K562 (cell line): ENCODE results near the gene STOX1. TPM values are rescaled to one million over a fixed set of nuclear protein-coding genes. Genes with fewer than 3 reads are reported as not detected.

ENCODE experiments used
- E2F6 ChIP-seq, 2 experiments: IDR thresholded peaks; 2 replicates each; pipeline ENCODE4 v1.6.1; 2011; ENCODE audit warnings: borderline replicate concordance in 1 of 2, control low read depth in 1 of 2, low read depth in 1 of 2, low read length in 1 of 2, mild to moderate bottlenecking in 1 of 2, mixed read lengths in 1 of 2, moderate library complexity in 1 of 2; ENCODE audit not compliant: insufficient read depth in 1 of 2, insufficient read length in 1 of 2, poor library complexity in 1 of 2, severe bottlenecking in 1 of 2; ENCODE audit errors: extremely low read depth in 1 of 2
- ERF ChIP-seq: fragments of 450-650 bp; formaldehyde crosslinking; IDR thresholded peaks from 2 replicates; pipeline ENCODE4 v1.4.0; 2020; ENCODE audit warnings: mild to moderate bottlenecking, mixed read lengths
- FIP1L1 ChIP-seq: fragments of 200-400 bp; formaldehyde crosslinking; IDR thresholded peaks from 2 replicates; pipeline ENCODE4 v1.6.1; 2018; ENCODE audit warnings: mild to moderate bottlenecking, low read depth, low read length; ENCODE audit not compliant: poor library complexity, severe bottlenecking
- FOXA3 ChIP-seq, 2 experiments: fragments of 450-650 bp in 1 of 2; sonication (generic) in 1 of 2; formaldehyde crosslinking; IDR thresholded peaks in 1 of 2; conservative IDR thresholded peaks in 1 of 2; 2 replicates each; pipeline versions ENCODE4 v1.4.0 to v1.8.0; 2020 to 2022; ENCODE audit warnings: mild to moderate bottlenecking in 2 of 2, missing genetic modification reagents in 1 of 2
- HDAC1 ChIP-seq, 2 experiments: fragments of 450-650 bp; IDR thresholded peaks; 2 replicates each; pipeline ENCODE4 v1.6.1; 2016 to 2017; ENCODE audit warnings: inconsistent platforms in 1 of 2, mild to moderate bottlenecking in 1 of 2, moderate library complexity in 1 of 2
- HINFP ChIP-seq: fragments of 450-650 bp; conservative IDR thresholded peaks from 2 replicates; pipeline ENCODE4 v1.6.1; 2016; ENCODE audit warnings: missing genetic modification characterization, low read depth, mild to moderate bottlenecking, control low read depth, missing compliant biosample characterization
- HOMEZ ChIP-seq: fragments of 250-450 bp; sonication (Bioruptor Pico); IDR thresholded peaks from 2 replicates; pipeline ENCODE4 v1.4.0; 2020; ENCODE audit warnings: mild to moderate bottlenecking, moderate library complexity
- LEF1 ChIP-seq: fragments of 450-650 bp; IDR thresholded peaks from 2 replicates; pipeline ENCODE4 v1.6.1; 2016; ENCODE audit warnings: mild to moderate bottlenecking
- MLX ChIP-seq, 2 experiments: fragments of 450-650 bp in 1 of 2; sonication (generic) in 1 of 2; formaldehyde crosslinking; conservative IDR thresholded peaks; 2 replicates each; pipeline versions ENCODE4 v1.4.0 to v1.8.1; 2020 to 2022; ENCODE audit warnings: mild to moderate bottlenecking in 1 of 2, missing genetic modification reagents in 1 of 2
- SFPQ ChIP-seq: fragments of 200-400 bp; formaldehyde crosslinking; IDR thresholded peaks from 2 replicates; pipeline ENCODE4 v1.6.1; 2017; ENCODE audit warnings: mild to moderate bottlenecking, low read depth, low read length, moderate library complexity
- SIN3A ChIP-seq, 2 experiments: fragments of 150-350 bp in 1 of 2; IDR thresholded peaks; 2 replicates each; pipeline ENCODE4 v1.6.1; 2011 to 2016; ENCODE audit warnings: borderline replicate concordance in 2 of 2, low read depth in 2 of 2, low read length in 2 of 2, mild to moderate bottlenecking in 2 of 2, moderate library complexity in 2 of 2; ENCODE audit not compliant: control insufficient read depth in 1 of 2
- SMARCA5 ChIP-seq: fragments of 450-650 bp; IDR thresholded peaks from 2 replicates; pipeline ENCODE4 v1.6.1; 2016
- THAP12 ChIP-seq: fragments of 250-450 bp; sonication (Bioruptor Pico); IDR thresholded peaks from 2 replicates; pipeline ENCODE4 v1.9.0; 2021; ENCODE audit warnings: mild to moderate bottlenecking, inconsistent platforms
- XRCC5 ChIP-seq: fragments of 200-400 bp; formaldehyde crosslinking; IDR thresholded peaks from 2 replicates; pipeline ENCODE4 v1.6.1; 2017; ENCODE audit warnings: low read depth, mild to moderate bottlenecking, low read length
- ZNF583 ChIP-seq: fragments of 250-450 bp; sonication (Bioruptor Pico); IDR thresholded peaks from 2 replicates; pipeline ENCODE4 v1.4.0; 2020
- polyA plus RNA-seq, 8 experiments: library from polyadenylated mRNA; depleted of rRNA in 4 of 8; stranded (reverse) in 5 of 8; unstranded in 3 of 8; fragments of >200 nt; fragmentation: Nextera tagmentation in 2 of 8; fragmentation: Illumina TruSeq in 1 of 8; extraction: Ambion mirVana in 2 of 8; extraction: Trizol in 1 of 8; gene quantifications; 2 replicates each; pipeline versions ENCODE4 v1.2.1 to v1.2.3, GENCODE V29; 2011 to 2014; ENCODE audit warnings: inconsistent platforms in 1 of 8, missing spikeins in 1 of 8
- total RNA-seq, 7 experiments: library from RNA; depleted of rRNA in 6 of 7; stranded (reverse); fragments of >200 nt in 6 of 7; fragmentation: Illumina TruSeq in 2 of 7; extraction: Trizol in 2 of 7; gene quantifications; 2 replicates each; pipeline versions ENCODE4 v1.2.1 to v1.2.3, GENCODE V29; 2011 to 2021; ENCODE audit warnings: low replicate concordance in 1 of 7

Gene STOX1
- total and polyA plus RNA-seq, 9 of the 15 experiments (the other 6 are each of a cell fraction or from before 2014, with no cell fraction given), result 0.09 to 0.87 (median 0.29) TPM

- TF ChIP-seq HDAC1 (IDR thresholded peaks at IDR 0.05) (peak in 1 of 2 experiments; percentile 95; a peak in 2 of 4 replicates), FOXA3 (CRISPR knock-in tag; conservative IDR thresholded peaks at IDR 0.05 in 1 of 2, IDR thresholded peaks at IDR 0.05 in 1 of 2) (no peak), SIN3A (IDR thresholded peaks at IDR 0.05; ENCODE audit: borderline replicate concordance in 2 of 2, control insufficient read depth in 1 of 2, low read depth in 2 of 2, low read length in 2 of 2) (peak in 1 of 2 experiments; percentile 57; a peak in 3 of 4 replicates), THAP12 (CRISPR knock-in tag) (0 out of 2 replicates have a peak, but pooled peaks have one; percentile 30), E2F6 (IDR thresholded peaks at IDR 0.05; ENCODE audit: borderline replicate concordance in 1 of 2, extremely low read depth in 1 of 2, insufficient read depth in 1 of 2, insufficient read length in 1 of 2, low read depth in 1 of 2, low read length in 1 of 2, poor library complexity in 1 of 2, severe bottlenecking in 1 of 2) (peak; percentile 29 to 83), MLX (CRISPR knock-in tag; conservative IDR thresholded peaks at IDR 0.05) (no peak), HINFP (tag) (no peak), FIP1L1 (no peak), ERF (CRISPR knock-in tag) (0 out of 2 replicates have a peak, but pooled peaks have one; percentile 19), LEF1 (no peak), SFPQ (no peak), XRCC5 (no peak), HOMEZ (0 out of 2 replicates have a peak, but pooled peaks have one; percentile 33), ZNF583 (peak; percentile 65; the same call in 1 of the 2 replicates), SMARCA5 (no peak)
Measured at GRCh38 chr10:68901105-68901927, 74.0 kb downstream of the STOX1 start, which contains the start of gene DDX50 (continued).
